ENCODE measurements around the gene SPECC1.

SPECC1 gene

DNA sequence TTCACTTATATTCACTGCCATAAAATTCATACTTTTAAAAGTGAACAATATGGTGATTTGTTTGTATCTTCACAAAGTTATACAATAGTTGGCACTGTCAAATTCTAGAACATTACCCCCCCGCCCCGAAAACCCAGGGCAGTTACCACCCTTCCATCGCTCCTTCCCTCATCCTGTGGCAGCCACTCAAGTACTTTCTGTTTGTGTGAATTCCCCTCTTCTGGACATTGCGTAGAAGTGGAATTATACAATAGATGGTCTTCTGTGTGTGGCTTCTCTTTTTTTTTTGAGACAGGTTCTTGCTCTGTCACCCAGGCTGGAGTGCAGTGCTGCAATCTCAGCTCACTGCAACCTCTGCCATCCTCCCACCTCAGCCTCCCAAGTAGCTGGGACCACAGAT is 58.6 kb downstream of the SPECC1 start:
- no peak for DNase-seq (ENCODE audit: low read depth)
- TF ChIP-seq, protein P1, sequence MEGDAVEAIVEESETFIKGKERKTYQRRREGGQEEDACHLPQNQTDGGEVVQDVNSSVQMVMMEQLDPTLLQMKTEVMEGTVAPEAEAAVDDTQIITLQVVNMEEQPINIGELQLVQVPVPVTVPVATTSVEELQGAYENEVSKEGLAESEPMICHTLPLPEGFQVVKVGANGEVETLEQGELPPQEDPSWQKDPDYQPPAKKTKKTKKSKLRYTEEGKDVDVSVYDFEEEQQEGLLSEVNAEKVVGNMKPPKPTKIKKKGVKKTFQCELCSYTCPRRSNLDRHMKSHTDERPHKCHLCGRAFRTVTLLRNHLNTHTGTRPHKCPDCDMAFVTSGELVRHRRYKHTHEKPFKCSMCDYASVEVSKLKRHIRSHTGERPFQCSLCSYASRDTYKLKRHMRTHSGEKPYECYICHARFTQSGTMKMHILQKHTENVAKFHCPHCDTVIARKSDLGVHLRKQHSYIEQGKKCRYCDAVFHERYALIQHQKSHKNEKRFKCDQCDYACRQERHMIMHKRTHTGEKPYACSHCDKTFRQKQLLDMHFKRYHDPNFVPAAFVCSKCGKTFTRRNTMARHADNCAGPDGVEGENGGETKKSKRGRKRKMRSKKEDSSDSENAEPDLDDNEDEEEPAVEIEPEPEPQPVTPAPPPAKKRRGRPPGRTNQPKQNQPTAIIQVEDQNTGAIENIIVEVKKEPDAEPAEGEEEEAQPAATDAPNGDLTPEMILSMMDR (IDR thresholded peaks at IDR 0.05; ENCODE audit: control insufficient read depth, insufficient read depth, low read depth, low read length, missing control alignments), result no peak
- H3K4me3 ChIP-seq (ENCODE audit: control insufficient read depth, low read depth, low read length), result no peak overlapping the region

DNA sequence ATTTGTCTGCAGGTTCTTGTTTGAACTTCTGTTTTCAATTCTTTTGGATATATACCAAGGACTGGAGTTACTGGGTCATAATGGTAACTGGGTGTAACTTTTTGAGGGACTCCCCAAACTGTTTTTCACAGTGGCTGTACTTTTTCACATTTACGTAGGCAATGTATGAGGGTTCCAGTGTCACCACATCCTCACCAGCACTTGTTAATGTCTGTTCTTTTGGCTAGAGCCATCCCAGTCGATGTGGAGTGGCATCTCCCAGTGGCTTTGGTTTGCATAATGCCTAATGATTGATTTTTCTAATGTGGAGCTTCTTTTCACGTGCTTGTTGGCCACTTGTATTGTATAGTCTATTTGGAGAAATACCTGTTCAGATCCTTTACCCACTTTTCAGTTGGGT is 59.3 kb downstream of the SPECC1 start:
- no peak for DNase-seq (ENCODE audit: low read depth)
- TF ChIP-seq, protein P1 (IDR thresholded peaks at IDR 0.05; ENCODE audit: control insufficient read depth, insufficient read depth, low read depth, low read length, missing control alignments), result no peak
- no peak overlapping the region for H3K4me3 ChIP-seq (ENCODE audit: control insufficient read depth, low read depth, low read length)

DNA sequence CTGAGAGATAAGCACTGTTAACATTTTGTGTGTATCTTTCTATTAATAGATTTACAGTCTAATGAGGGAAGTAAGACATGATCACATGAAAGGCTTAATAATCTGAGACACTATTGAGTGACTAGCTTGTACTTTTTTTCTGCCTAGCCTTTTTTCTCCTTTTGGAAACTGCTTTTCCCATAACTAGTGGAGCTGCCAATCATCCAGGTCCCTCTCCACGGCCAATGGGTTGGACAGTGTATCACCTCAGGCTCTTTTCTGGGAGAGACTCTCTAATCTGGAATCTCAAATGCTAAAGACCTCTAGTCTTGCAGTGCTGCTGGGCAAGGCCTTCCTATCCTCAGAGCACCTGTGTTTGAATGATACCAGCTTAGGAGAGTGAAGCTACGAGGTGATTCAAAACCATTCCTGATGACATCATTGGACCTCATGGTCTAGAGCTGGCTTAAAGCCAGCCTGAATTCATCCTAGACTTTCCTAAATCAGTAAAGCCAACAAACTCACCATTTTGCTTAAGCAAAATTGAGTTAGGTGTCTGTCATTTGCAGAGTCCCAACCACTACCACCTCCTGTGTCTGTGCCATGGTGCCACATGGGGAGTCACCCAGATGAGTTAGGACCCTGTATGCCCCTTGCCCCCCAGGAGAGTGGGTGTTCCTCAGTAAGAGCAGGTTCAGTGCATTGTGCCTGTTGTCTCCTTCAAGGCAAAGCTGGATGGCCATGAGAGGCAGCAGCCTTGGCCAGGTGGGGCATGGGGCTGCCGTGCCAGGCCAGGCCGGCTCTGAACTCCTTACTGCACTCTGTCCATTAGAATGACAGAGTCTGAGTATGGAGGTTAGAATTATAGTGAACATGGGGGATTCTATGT is 62.9 kb downstream of the SPECC1 start:
- no peak overlapping the region for H3K4me3 ChIP-seq (ENCODE audit: control insufficient read depth, low read depth, low read length)
- no peak for DNase-seq (ENCODE audit: low read depth)

DNA sequence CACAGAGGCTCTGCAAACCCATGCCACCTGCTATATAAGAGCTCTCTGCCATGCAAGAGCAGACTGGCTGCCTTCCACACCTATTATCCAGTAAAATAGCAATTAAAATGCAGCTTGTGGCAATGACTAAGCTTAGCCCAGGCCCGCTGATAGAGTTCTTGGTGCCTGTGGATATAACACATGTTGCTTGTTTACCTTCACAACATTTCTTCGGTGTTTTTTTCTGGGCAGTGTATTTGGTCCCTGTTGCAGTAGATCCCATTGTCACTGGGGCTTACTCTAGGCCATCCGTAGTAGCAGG is 63.5 kb downstream of the SPECC1 start:
- TF ChIP-seq, protein P1 (IDR thresholded peaks at IDR 0.05; ENCODE audit: control insufficient read depth, insufficient read depth, low read depth, low read length, missing control alignments), result no peak
- no peak overlapping the region for H3K4me3 ChIP-seq (ENCODE audit: control insufficient read depth, low read depth, low read length)
- no peak for DNase-seq (ENCODE audit: low read depth)

More for the DNA sequence above, 62.9 kb downstream of the SPECC1 start:
- TF ChIP-seq, protein P1 (IDR thresholded peaks at IDR 0.05; ENCODE audit: control insufficient read depth, insufficient read depth, low read depth, low read length, missing control alignments), result no peak

DNA sequence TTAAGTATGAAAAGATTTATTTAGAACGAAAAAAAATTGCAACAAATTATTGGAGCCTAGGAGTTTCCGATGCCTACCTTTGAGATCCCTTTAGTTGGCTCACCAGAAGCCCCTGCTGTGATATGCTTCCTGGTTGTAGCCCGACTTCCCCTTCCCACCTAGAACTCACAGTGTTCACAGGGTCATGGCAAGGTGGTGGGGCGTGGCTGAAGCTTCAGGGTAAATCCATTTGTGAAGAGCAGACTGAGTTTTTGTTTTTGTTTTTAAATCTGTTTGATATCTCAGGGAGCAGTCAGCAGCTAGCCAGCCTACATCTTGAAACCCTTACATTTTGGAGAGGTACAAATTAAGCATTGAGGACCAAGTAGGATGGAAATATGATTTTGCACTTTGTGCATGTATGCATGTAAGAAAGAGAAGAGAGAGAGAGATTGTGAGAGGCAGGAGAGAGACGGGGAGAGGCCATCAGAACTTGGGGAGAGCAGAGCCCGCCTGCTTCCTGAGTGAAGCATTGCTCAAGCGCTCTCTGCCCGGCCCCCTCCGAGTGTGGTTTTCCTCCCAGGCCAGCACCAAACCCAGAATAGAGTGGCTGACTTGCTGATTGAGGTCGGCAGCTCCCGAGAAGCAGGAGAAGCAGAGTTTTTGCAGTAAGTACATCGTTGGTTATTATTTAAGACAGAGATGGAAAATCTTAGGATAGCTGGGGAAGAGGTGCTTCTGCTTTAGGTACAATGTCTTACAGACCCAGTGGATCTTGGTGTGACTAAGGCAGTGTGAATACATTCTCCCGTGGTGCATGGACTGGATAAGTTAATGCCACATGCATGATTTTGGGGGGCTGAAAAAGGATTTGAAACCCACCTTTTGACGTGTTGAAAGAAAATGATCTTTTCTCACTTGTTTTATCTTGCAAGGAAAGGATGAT is 64.2 kb downstream of the SPECC1 start:
- H3K4me3 ChIP-seq (ENCODE audit: control insufficient read depth, low read depth, low read length), result no peak overlapping the region
- no peak for DNase-seq (ENCODE audit: low read depth)

DNA sequence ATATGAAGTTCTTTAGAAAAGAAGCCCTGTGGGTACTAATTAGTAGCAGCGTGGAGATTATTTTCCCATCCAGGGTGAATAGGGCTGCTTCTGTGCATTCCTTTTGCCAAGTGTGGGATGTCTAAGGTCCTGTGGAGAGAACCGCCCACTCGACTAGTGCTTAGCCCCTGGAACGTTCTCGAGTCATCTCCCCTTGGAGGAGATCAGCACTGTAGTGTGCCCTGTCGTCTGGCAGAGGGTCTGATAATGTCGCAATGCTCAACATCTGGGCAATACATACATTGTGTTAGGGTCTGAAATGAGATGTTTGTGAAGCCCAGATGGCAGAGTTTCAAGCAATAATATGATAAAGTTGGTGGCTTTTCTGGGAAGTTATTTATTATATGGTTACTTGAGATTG is 64.8 kb downstream of the SPECC1 start:
- DNase-seq (ENCODE audit: low read depth), result no peak
- TF ChIP-seq, protein P1 (IDR thresholded peaks at IDR 0.05; ENCODE audit: control insufficient read depth, insufficient read depth, low read depth, low read length, missing control alignments), result no peak
- no peak overlapping the region for H3K4me3 ChIP-seq (ENCODE audit: control insufficient read depth, low read depth, low read length)

More for the DNA sequence above, 64.2 kb downstream of the SPECC1 start:
- TF ChIP-seq, protein P1 (IDR thresholded peaks at IDR 0.05; ENCODE audit: control insufficient read depth, insufficient read depth, low read depth, low read length, missing control alignments), result no peak

Data from AG09309 (cell line).